Epithelial cell of proximal tubule (primary cell): ENCODE data around the gene B4GALT1. TPM values are rescaled to one million over a fixed set of nuclear protein-coding genes. Genes with fewer than 3 reads are reported as not detected.

Source experiments
- DNase-seq: peaks from one replicate; pipeline ENCODE4 v3.0.0-alpha.2; 2011; ENCODE audit warnings: low read depth
- H3K4me3 ChIP-seq: 2 replicates; pipeline ENCODE4 v1.5.1; 2011; ENCODE audit warnings: low read depth, mild to moderate bottlenecking, low read length
- CTCF ChIP-seq: conservative IDR thresholded peaks from 2 replicates; pipeline ENCODE4 v1.5.1; 2012; ENCODE audit warnings: low read depth, mild to moderate bottlenecking, low read length
- total RNA-seq: library from RNA; depleted of rRNA; stranded (reverse); fragments of >200 nt; gene quantifications from 2 replicates; pipeline ENCODE4 v1.2.3, GENCODE V29; 2015

B4GALT1 gene
- total RNA-seq, 1 donor from 2014 or later: 60.7 TPM

- H3K4me3 ChIP-seq: no peak overlapping the region
- DNase-seq: no peak
- TF ChIP-seq CTCF: no peak
Observed at GRCh38 chr9:33147416-33148169, 19.5 kb downstream of the B4GALT1 start.

GRCh38 chr9:33146298-33146697 lies 20.8 kb downstream of the B4GALT1 start:
- TF ChIP-seq CTCF: no peak
- DNase-seq: no peak

GRCh38 chr9:33144551-33144950 lies 22.6 kb downstream of the B4GALT1 start:
- H3K4me3 ChIP-seq: no peak overlapping the region
- TF ChIP-seq CTCF: no peak
- no peak for DNase-seq

More at GRCh38 chr9:33146298-33146697, 20.8 kb downstream of the B4GALT1 start:
- no peak overlapping the region for H3K4me3 ChIP-seq

- DNase-seq: peak; percentile 94
- H3K4me3 ChIP-seq: no peak overlapping the region
- TF ChIP-seq CTCF: no peak
Observed at GRCh38 chr9:33143241-33143661, 23.9 kb downstream of the B4GALT1 start.

GRCh38 chr9:33142535-33142934 lies 24.6 kb downstream of the B4GALT1 start:
- no peak overlapping the region for H3K4me3 ChIP-seq
- DNase-seq: no peak
- TF ChIP-seq CTCF: no peak

GRCh38 chr9:33140401-33141360 lies 26.5 kb downstream of the B4GALT1 start:
- TF ChIP-seq CTCF: no peak
- no peak for DNase-seq
- no peak overlapping the region for H3K4me3 ChIP-seq
